K562 (cell line): ENCODE measurements around the gene SLC1A2. TPM values are rescaled to one million over a fixed set of nuclear protein-coding genes. Genes with fewer than 3 reads are reported as not detected.

ENCODE experiments used
- ATAC-seq: fragments of 200-7000 bp; cut with Tn5 transposase; 3 replicates; pipeline ENCODE4 v1.9.1; 2020; ENCODE audit warnings: moderate library complexity
- BruUV-seq: library from RNA; stranded (reverse); fragments of 400-500 nt; replicated peaks from 2 replicates; lab custom pipeline; 2021; lab: Mats Ljungman, UMichigan
- CTCF ChIA-PET: fragments of 300-600 bp; formaldehyde crosslinking; extraction: SDS; loops from one replicate; lab custom pipeline; 2021; ENCODE audit warnings: low intra/inter-chr PET ratio; lab: Yijun Ruan, JAX
- POLR2A ChIA-PET: fragments of 300-600, 350-650 bp; sonication (Branson Sonifier 250); formaldehyde crosslinking; extraction: SDS; loops from one replicate; lab custom pipeline; 2021; ENCODE audit warnings: antibody characterized with exemption, inconsistent platforms; lab: Yijun Ruan, JAX
- DNase-seq, 4 experiments: peaks; one replicate each; pipeline versions ENCODE4 v3.0.0 to v3.0.0-alpha.2; 2011 to 2018; ENCODE audit warnings: low spot score in 3 of 4, mixed read lengths in 3 of 4; ENCODE audit errors: extremely low read depth in 1 of 4
- FAIRE-seq: peaks from 2 replicates; lab custom pipeline; 2011; peaks lifted over from hg19 to GRCh38; lab: Jason Lieb, UNC
- H2AFZ ChIP-seq: 2 replicates; pipeline ENCODE4 v1.6.0; 2011; ENCODE audit warnings: low read depth, low read length, control low read depth, inconsistent platforms
- H3K27ac ChIP-seq: fragments of 200-600 bp; 3 replicates; pipeline ENCODE4 v1.8.0; 2011; ENCODE audit warnings: low read depth, mild to moderate bottlenecking, control low read depth, inconsistent platforms, low read length, moderate library complexity, mixed read lengths; ENCODE audit errors: extremely low read depth
- H3K27me3 ChIP-seq, 2 experiments: fragments of 300-600 bp in 1 of 2; 2 replicates in 1 of 2; 3 replicates in 1 of 2; pipeline versions ENCODE4 v1.6.0 to v1.8.0; 2011; ENCODE audit warnings: inconsistent platforms in 2 of 2, low read length in 2 of 2, mild to moderate bottlenecking in 1 of 2, mixed read lengths in 1 of 2, moderate library complexity in 1 of 2; ENCODE audit not compliant: control insufficient read depth in 2 of 2, insufficient read depth in 2 of 2
- H3K36me3 ChIP-seq: fragments of 300-600 bp; 3 replicates; pipeline ENCODE4 v1.8.0; 2011; ENCODE audit warnings: mild to moderate bottlenecking, low read length, inconsistent platforms; ENCODE audit not compliant: control insufficient read depth, insufficient read depth
- H3K4me1 ChIP-seq, 2 experiments: fragments of 200-600 bp in 1 of 2; replicated peaks in 1 of 2; 2 replicates in 1 of 2; 3 replicates in 1 of 2; pipeline versions ENCODE4 v1.5.1 to v1.8.0; 2011; ENCODE audit warnings: inconsistent platforms in 2 of 2, low read length in 2 of 2, mild to moderate bottlenecking in 1 of 2, mixed read lengths in 1 of 2, moderate library complexity in 1 of 2; ENCODE audit not compliant: control insufficient read depth in 2 of 2, insufficient read depth in 2 of 2
- H3K4me2 ChIP-seq: 2 replicates; pipeline ENCODE4 v1.6.1; 2011; ENCODE audit warnings: low read length, control low read depth, inconsistent platforms, mixed read lengths; ENCODE audit not compliant: insufficient read depth
- H3K4me3 ChIP-seq: fragments of 200-600 bp; sonication (generic), shearing (Covaris generic); 2 replicates; pipeline ENCODE4 v1.5.1; 2016; ENCODE audit warnings: control low read depth, inconsistent platforms
- H3K79me2 ChIP-seq: fragments of 200-600 bp; 3 replicates; pipeline ENCODE4 v1.8.0; 2011; ENCODE audit warnings: low read length, inconsistent platforms; ENCODE audit not compliant: control insufficient read depth, insufficient read depth
- H3K9ac ChIP-seq, 2 experiments: 2 replicates each; pipeline versions ENCODE4 v1.6.0 to v1.6.1; 2011; ENCODE audit warnings: low read depth in 2 of 2, low read length in 2 of 2, control low read depth in 1 of 2, inconsistent platforms in 1 of 2, mild to moderate bottlenecking in 1 of 2, mixed read lengths in 1 of 2; ENCODE audit not compliant: insufficient read depth in 1 of 2
- H3K9me1 ChIP-seq: one replicate; pipeline ENCODE4 v1.6.0; 2011; ENCODE audit warnings: inconsistent platforms, mild to moderate bottlenecking, low read length, moderate library complexity; ENCODE audit not compliant: control insufficient read depth, insufficient read depth
- H3K9me3 ChIP-seq: replicated peaks from 2 replicates; pipeline ENCODE4 v1.5.1; 2011; ENCODE audit warnings: low read depth, low read length, inconsistent platforms; ENCODE audit not compliant: control insufficient read depth, insufficient read depth
- H4K20me1 ChIP-seq: replicated peaks from 2 replicates; pipeline ENCODE4 v1.6.1; 2011; ENCODE audit warnings: low read length, inconsistent platforms, mixed read lengths; ENCODE audit not compliant: control insufficient read depth, insufficient read depth
- BRD9 ChIP-seq: fragments of 450-650 bp; IDR thresholded peaks from 2 replicates; pipeline ENCODE4 v1.6.1; 2018; ENCODE audit warnings: low read depth; ENCODE audit not compliant: partially characterized antibody
- MEF2A ChIP-seq: IDR thresholded peaks from 2 replicates; pipeline ENCODE4 v1.6.1; 2011; ENCODE audit warnings: low read depth, mild to moderate bottlenecking, low read length, moderate library complexity; ENCODE audit not compliant: control insufficient read depth
- MEF2D ChIP-seq: conservative IDR thresholded peaks from 2 replicates; pipeline ENCODE4 v1.6.1; 2016; ENCODE audit warnings: low read depth, missing genetic modification characterization, missing compliant biosample characterization
- NR1H2 ChIP-seq: sonication (generic); formaldehyde crosslinking; IDR thresholded peaks from 2 replicates; pipeline ENCODE4 v1.4.0; 2020; ENCODE audit warnings: mild to moderate bottlenecking, missing genetic modification reagents
- NRF1 ChIP-seq, 2 experiments: fragments of 450-650 bp; IDR thresholded peaks in 1 of 2; conservative IDR thresholded peaks in 1 of 2; 2 replicates each; pipeline ENCODE4 v1.6.1; 2014; ENCODE audit warnings: mild to moderate bottlenecking in 2 of 2
- PTTG1 ChIP-seq: fragments of 450-650 bp; IDR thresholded peaks from 2 replicates; pipeline ENCODE4 v1.6.1; 2016; ENCODE audit warnings: low read depth, mild to moderate bottlenecking, missing genetic modification characterization, missing compliant biosample characterization
- RBBP5 ChIP-seq: fragments of 200-600 bp; sonication (generic); IDR thresholded peaks from 2 replicates; pipeline ENCODE4 v1.6.1; 2012; ENCODE audit warnings: borderline replicate concordance, mild to moderate bottlenecking, low read length, control low read depth, inconsistent platforms; ENCODE audit not compliant: insufficient read depth, poor library complexity, severe bottlenecking
- XRCC3 ChIP-seq: fragments of 450-650 bp; IDR thresholded peaks from 2 replicates; pipeline ENCODE4 v1.6.1; 2017; ENCODE audit warnings: mild to moderate bottlenecking, moderate library complexity
- ZNF212 ChIP-seq: fragments of 450-650 bp; formaldehyde crosslinking; IDR thresholded peaks from 2 replicates; pipeline ENCODE4 v1.4.0; 2020; ENCODE audit warnings: mild to moderate bottlenecking
- WGBS: fragments of 100-300 bp; shearing (Covaris generic); methylation state at CpG from one replicate; pipeline ENCODE4 v1.1.6; 2016; ENCODE audit warnings: low coverage, mixed read lengths; ENCODE audit not compliant: insufficient coverage; ENCODE audit errors: missing lambda C conversion rate; 5-methylcytosine and 5-hydroxymethylcytosine counted together
- in situ Hi-C: fragments of 300-500 bp; cut with MboI; formaldehyde crosslinking; loops from 4 replicates; pipeline ENCODE4 v1.15.0; 2018; ENCODE audit warnings: inconsistent platforms, mixed read lengths
- intact Hi-C: fragments of 100-400 bp; cut with micrococcal nuclease; formaldehyde crosslinking; loops from 2 replicates; pipeline ENCODE4 v1.14.2; 2022
- polyA plus RNA-seq, 8 experiments: library from polyadenylated mRNA; depleted of rRNA in 4 of 8; stranded (reverse) in 5 of 8; unstranded in 3 of 8; fragments of >200 nt; fragmentation: Nextera tagmentation in 2 of 8; fragmentation: Illumina TruSeq in 1 of 8; extraction: Ambion mirVana in 2 of 8; extraction: Trizol in 1 of 8; gene quantifications; 2 replicates each; pipeline versions ENCODE4 v1.2.1 to v1.2.3, GENCODE V29; 2011 to 2014; ENCODE audit warnings: inconsistent platforms in 1 of 8, missing spikeins in 1 of 8
- total RNA-seq, 7 experiments: library from RNA; depleted of rRNA in 6 of 7; stranded (reverse); fragments of >200 nt in 6 of 7; fragmentation: Illumina TruSeq in 2 of 7; extraction: Trizol in 2 of 7; gene quantifications; 2 replicates each; pipeline versions ENCODE4 v1.2.1 to v1.2.3, GENCODE V29; 2011 to 2021; ENCODE audit warnings: low replicate concordance in 1 of 7
- TF ChIP-seq, protein P1 (sequence below): fragments of 200-600 bp; sonication (generic); IDR thresholded peaks from one replicate; pipeline ENCODE4 v1.6.1; 2012; ENCODE audit warnings: mild to moderate bottlenecking, low read depth, low read length, inconsistent platforms

The SLC1A2 gene
- total and polyA plus RNA-seq, 9 of the 15 experiments (the other 6 are each of a cell fraction or from before 2014, with no cell fraction given) = 0.03 to 0.07 (median 0.04) TPM; not detected in 5

- no peaks in the 10 kb centered on the region for H3K9me3 ChIP-seq
- no peaks in the 10 kb centered on the region for H3K36me3 ChIP-seq
- no peak overlapping the region for H3K9ac ChIP-seq
- H3K27me3 ChIP-seq = peaks cover 2 to 6% of the 10 kb centered on the region in 2 experiments; a peak in 2 of 5 replicates
- no peak overlapping the region for H3K4me2 ChIP-seq
- no peak overlapping the region for H2AFZ ChIP-seq
- H3K4me3 ChIP-seq = no peak overlapping the region
- no peaks in the 10 kb centered on the region for H3K9me1 ChIP-seq
- no peaks in the 10 kb centered on the region; the same call in 1 of the 2 replicates for H4K20me1 ChIP-seq
- ATAC-seq = no peak
- WGBS = 10% methylated on average over 2 of the region's 3 CpGs
- no TSS peak for BruUV-seq
- no peaks in the 10 kb centered on the region for H3K4me1 ChIP-seq
- intact Hi-C loops (no loop called here), in situ Hi-C loops (no loop called here)
- no peaks in the 10 kb centered on the region for H3K79me2 ChIP-seq
- no peak for FAIRE-seq
- ChIA-PET CTCF (no interaction called here), POLR2A (no interaction called here)
- H3K27ac ChIP-seq = no peak overlapping the region
- DNase-seq = no peak
- TF ChIP-seq MEF2D (no peak), MEF2A (no peak), PTTG1 (tag) (no peak), BRD9 (no peak), XRCC3 (no peak), NR1H2 (CRISPR knock-in tag) (no peak), ZNF212 (CRISPR knock-in tag) (no peak), NRF1 (conservative IDR thresholded peaks at IDR 0.05 in 1 of 2, IDR thresholded peaks at IDR 0.05 in 1 of 2) (no peak), RBBP5 (no peak)
- TF ChIP-seq, protein P1, sequence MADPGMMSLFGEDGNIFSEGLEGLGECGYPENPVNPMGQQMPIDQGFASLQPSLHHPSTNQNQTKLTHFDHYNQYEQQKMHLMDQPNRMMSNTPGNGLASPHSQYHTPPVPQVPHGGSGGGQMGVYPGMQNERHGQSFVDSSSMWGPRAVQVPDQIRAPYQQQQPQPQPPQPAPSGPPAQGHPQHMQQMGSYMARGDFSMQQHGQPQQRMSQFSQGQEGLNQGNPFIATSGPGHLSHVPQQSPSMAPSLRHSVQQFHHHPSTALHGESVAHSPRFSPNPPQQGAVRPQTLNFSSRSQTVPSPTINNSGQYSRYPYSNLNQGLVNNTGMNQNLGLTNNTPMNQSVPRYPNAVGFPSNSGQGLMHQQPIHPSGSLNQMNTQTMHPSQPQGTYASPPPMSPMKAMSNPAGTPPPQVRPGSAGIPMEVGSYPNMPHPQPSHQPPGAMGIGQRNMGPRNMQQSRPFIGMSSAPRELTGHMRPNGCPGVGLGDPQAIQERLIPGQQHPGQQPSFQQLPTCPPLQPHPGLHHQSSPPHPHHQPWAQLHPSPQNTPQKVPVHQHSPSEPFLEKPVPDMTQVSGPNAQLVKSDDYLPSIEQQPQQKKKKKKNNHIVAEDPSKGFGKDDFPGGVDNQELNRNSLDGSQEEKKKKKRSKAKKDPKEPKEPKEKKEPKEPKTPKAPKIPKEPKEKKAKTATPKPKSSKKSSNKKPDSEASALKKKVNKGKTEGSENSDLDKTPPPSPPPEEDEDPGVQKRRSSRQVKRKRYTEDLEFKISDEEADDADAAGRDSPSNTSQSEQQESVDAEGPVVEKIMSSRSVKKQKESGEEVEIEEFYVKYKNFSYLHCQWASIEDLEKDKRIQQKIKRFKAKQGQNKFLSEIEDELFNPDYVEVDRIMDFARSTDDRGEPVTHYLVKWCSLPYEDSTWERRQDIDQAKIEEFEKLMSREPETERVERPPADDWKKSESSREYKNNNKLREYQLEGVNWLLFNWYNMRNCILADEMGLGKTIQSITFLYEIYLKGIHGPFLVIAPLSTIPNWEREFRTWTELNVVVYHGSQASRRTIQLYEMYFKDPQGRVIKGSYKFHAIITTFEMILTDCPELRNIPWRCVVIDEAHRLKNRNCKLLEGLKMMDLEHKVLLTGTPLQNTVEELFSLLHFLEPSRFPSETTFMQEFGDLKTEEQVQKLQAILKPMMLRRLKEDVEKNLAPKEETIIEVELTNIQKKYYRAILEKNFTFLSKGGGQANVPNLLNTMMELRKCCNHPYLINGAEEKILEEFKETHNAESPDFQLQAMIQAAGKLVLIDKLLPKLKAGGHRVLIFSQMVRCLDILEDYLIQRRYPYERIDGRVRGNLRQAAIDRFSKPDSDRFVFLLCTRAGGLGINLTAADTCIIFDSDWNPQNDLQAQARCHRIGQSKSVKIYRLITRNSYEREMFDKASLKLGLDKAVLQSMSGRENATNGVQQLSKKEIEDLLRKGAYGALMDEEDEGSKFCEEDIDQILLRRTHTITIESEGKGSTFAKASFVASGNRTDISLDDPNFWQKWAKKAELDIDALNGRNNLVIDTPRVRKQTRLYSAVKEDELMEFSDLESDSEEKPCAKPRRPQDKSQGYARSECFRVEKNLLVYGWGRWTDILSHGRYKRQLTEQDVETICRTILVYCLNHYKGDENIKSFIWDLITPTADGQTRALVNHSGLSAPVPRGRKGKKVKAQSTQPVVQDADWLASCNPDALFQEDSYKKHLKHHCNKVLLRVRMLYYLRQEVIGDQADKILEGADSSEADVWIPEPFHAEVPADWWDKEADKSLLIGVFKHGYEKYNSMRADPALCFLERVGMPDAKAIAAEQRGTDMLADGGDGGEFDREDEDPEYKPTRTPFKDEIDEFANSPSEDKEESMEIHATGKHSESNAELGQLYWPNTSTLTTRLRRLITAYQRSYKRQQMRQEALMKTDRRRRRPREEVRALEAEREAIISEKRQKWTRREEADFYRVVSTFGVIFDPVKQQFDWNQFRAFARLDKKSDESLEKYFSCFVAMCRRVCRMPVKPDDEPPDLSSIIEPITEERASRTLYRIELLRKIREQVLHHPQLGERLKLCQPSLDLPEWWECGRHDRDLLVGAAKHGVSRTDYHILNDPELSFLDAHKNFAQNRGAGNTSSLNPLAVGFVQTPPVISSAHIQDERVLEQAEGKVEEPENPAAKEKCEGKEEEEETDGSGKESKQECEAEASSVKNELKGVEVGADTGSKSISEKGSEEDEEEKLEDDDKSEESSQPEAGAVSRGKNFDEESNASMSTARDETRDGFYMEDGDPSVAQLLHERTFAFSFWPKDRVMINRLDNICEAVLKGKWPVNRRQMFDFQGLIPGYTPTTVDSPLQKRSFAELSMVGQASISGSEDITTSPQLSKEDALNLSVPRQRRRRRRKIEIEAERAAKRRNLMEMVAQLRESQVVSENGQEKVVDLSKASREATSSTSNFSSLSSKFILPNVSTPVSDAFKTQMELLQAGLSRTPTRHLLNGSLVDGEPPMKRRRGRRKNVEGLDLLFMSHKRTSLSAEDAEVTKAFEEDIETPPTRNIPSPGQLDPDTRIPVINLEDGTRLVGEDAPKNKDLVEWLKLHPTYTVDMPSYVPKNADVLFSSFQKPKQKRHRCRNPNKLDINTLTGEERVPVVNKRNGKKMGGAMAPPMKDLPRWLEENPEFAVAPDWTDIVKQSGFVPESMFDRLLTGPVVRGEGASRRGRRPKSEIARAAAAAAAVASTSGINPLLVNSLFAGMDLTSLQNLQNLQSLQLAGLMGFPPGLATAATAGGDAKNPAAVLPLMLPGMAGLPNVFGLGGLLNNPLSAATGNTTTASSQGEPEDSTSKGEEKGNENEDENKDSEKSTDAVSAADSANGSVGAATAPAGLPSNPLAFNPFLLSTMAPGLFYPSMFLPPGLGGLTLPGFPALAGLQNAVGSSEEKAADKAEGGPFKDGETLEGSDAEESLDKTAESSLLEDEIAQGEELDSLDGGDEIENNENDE = no peak
Measured at GRCh38 chr11:35216962-35217678, 202.2 kb downstream of the SLC1A2 start.
